Activated CD8-positive, alpha-beta memory T cell treated with anti-CD3 and anti-CD28 coated beads for 24 hours (primary cell): ENCODE results near the gene SP100.
"Not testable (repeated sequence)": the region's sequence is repeated elsewhere in the genome, so short reads cannot be mapped to it uniquely, and the experiment has no call there.

Source experiments
- DNase-seq: peaks from one replicate; pipeline ENCODE4 v3.0.0-alpha.2; 2020

Gene SP100

GRCh38 chr2:230416061-230416721, at the start of gene SP100:
Gene SP100, plus strand, starts transcription at chr2:230416201. Its CDS starts 96 bp downstream, at chr2:230416297.
- peak; percentile 84 for DNase-seq

GRCh38 chr2:230382108-230382507, 33.9 kb upstream of the SP100 start:
- DNase-seq: no peak

- no peak for DNase-seq
Observed at GRCh38 chr2:230383453-230383852, 32.5 kb upstream of the SP100 start.

GRCh38 chr2:230384986-230385385, 31.0 kb upstream of the SP100 start:
- no peak for DNase-seq

- no peak for DNase-seq
Observed at GRCh38 chr2:230394301-230394700, 21.7 kb upstream of the SP100 start.

GRCh38 chr2:230398698-230399097, 17.3 kb upstream of the SP100 start:
- DNase-seq: not testable (repeated sequence)

- DNase-seq: no peak
Observed at GRCh38 chr2:230400041-230400440, 16.0 kb upstream of the SP100 start.

GRCh38 chr2:230400454-230400853, 15.5 kb upstream of the SP100 start:
- DNase-seq: no peak

- DNase-seq: not testable (repeated sequence)
Observed at GRCh38 chr2:230401026-230401425, 15.0 kb upstream of the SP100 start.

- no peak for DNase-seq
Observed at GRCh38 chr2:230403746-230404145, 12.3 kb upstream of the SP100 start.

- no peak for DNase-seq
Observed at GRCh38 chr2:230405824-230406223, 10.2 kb upstream of the SP100 start.

- DNase-seq: no peak
Observed at GRCh38 chr2:230408244-230408842, 7.7 kb upstream of the SP100 start.

GRCh38 chr2:230409316-230409715, 6.7 kb upstream of the SP100 start:
- not testable (repeated sequence) for DNase-seq

- no peak for DNase-seq
Observed at GRCh38 chr2:230410263-230410662, 5.7 kb upstream of the SP100 start.

GRCh38 chr2:230410861-230411569, 5.0 kb upstream of the SP100 start:
- DNase-seq: no peak

- DNase-seq: peak; percentile 84
Observed at GRCh38 chr2:230411570-230412370, 4.2 kb upstream of the SP100 start.

GRCh38 chr2:230412371-230412711, 3.7 kb upstream of the SP100 start:
- no peak for DNase-seq

- no peak for DNase-seq
Observed at GRCh38 chr2:230412846-230413245, 3.2 kb upstream of the SP100 start.

- DNase-seq: no peak
Observed at GRCh38 chr2:230413479-230413878, 2.5 kb upstream of the SP100 start.

GRCh38 chr2:230414302-230414701, 1.7 kb upstream of the SP100 start:
- DNase-seq: no peak

GRCh38 chr2:230417436-230417835, 1.4 kb downstream of the SP100 start:
- DNase-seq: no peak

GRCh38 chr2:230418341-230419016, 2.5 kb downstream of the SP100 start:
- no peak for DNase-seq

- no peak for DNase-seq
Observed at GRCh38 chr2:230419181-230419580, 3.2 kb downstream of the SP100 start.
